ENCODE measurements around the gene DCST2.
A peak's percentile ranks its signal among the peaks of the same experiment; 100 is the strongest.

DCST2 gene

GRCh38 chr1:155051777-155052398 is 18.3 kb upstream of the DCST2 start:
- Histone ChIP-seq H3K4me1 (ENCODE audit: control insufficient read depth, insufficient read depth, low read length) (peaks cover 4% of the 10 kb centered on the region), H3K27ac (ENCODE audit: low read depth, low read length) (peak overlapping the region; percentile 85), H3K36me3 (ENCODE audit: control insufficient read depth, insufficient read depth, low read length) (peaks cover 8% of the 10 kb centered on the region), H3K27me3 (ENCODE audit: control insufficient read depth, insufficient read depth, low read length) (no peaks in the 10 kb centered on the region), H3K9ac (ENCODE audit: low read length) (peak overlapping the region; percentile 54), H3K4me3 (ENCODE audit: low read length) (peak overlapping the region; percentile 77)

DNA sequence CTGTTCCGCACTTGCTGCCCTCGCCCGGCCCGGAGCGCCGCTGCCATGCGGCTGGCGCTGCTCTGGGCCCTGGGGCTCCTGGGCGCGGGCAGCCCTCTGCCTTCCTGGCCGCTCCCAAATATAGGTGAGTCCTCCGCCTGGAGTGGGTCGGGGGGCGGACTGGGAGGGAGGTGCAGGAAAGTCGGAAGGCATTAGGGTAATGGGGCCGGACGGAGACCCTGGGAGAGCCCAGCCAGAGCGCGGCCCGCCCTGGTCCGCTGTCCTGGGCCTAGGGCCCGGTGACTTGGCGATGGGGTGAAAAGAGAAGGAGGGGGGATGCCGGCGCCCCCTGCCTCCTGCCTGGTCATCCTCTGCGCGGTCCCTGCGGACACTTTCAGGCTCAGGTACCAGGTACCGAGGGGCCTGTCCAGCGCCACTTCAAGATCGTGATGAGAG is 17.8 kb upstream of the DCST2 start:
- H3K27me3 ChIP-seq (ENCODE audit: control insufficient read depth, insufficient read depth, low read length) = no peaks in the 10 kb centered on the region
- peaks cover 3% of the 10 kb centered on the region for H3K36me3 ChIP-seq (ENCODE audit: control insufficient read depth, insufficient read depth, low read length)
- H3K27ac ChIP-seq (ENCODE audit: low read depth, low read length) = peak overlapping the region; percentile 85
- peaks cover 4% of the 10 kb centered on the region for H3K4me1 ChIP-seq (ENCODE audit: control insufficient read depth, insufficient read depth, low read length)
- peak overlapping the region; percentile 54 for H3K9ac ChIP-seq (ENCODE audit: low read length)
- peak overlapping the region; percentile 77 for H3K4me3 ChIP-seq (ENCODE audit: low read length)

DNA sequence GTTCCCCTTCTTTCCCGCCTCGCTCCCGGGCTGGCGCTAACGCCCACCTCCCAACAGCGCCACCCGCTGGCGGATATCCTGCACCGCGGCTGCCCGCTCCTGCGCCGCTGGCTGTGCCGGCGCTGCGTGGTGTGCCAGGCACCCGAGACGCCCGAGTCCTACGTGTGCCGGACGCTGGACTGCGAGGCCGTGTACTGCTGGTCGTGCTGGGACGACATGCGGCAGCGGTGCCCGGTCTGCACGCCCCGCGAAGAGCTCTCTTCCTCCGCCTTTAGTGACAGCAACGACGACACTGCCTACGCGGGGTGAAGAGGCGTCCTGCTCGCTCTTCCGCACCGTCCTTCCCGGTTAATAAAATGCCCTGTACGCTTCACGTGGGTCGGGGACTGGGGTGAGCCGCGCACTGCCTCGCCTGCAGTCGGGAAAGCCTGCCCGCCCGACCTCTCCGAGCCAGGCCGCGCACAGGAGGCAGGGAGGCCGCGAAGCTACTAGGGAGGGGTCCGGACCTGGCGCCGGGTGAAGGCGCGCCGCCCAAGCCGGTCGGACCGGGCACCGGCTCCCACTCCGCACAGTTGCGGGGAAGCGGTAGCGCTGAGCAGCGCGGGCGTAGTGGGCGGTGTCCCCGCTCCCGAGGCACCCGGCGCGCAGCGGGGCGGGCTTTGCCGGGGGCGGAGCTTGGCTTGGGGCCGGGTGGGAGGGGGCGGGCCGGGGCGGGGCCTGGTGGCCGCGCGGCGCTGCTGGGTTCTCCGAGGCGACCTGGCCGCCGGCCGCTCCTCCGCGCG is 17.2 kb upstream of the DCST2 start, which contains the start of gene ADAM15:
ADAM15 (plus strand) TSS at position 757 of the 782 bp plus-strand sequence. CDS start 71 bp downstream, outside the sequence.
- Histone ChIP-seq H3K9ac (ENCODE audit: low read length) (peak within 1 kb of the TSS; percentile 54), H3K27me3 (ENCODE audit: control insufficient read depth, insufficient read depth, low read length) (no peaks in the 10 kb centered on the region), H3K36me3 (ENCODE audit: control insufficient read depth, insufficient read depth, low read length) (peaks cover 3% of the 10 kb centered on the region), H3K27ac (ENCODE audit: low read depth, low read length) (peak within 1 kb of the TSS; percentile 85), H3K4me1 (ENCODE audit: control insufficient read depth, insufficient read depth, low read length) (peaks cover 4% of the 10 kb centered on the region), H3K4me3 (ENCODE audit: low read length) (peak within 1 kb of the TSS; percentile 89)

- peak overlapping the region; percentile 81 for H3K27ac ChIP-seq (ENCODE audit: low read depth, low read length)
- no peak overlapping the region for H3K9ac ChIP-seq (ENCODE audit: low read length)
- H3K36me3 ChIP-seq (ENCODE audit: control insufficient read depth, insufficient read depth, low read length) = peaks cover 3% of the 10 kb centered on the region
- H3K4me1 ChIP-seq (ENCODE audit: control insufficient read depth, insufficient read depth, low read length) = peaks cover 4% of the 10 kb centered on the region
- H3K27me3 ChIP-seq (ENCODE audit: control insufficient read depth, insufficient read depth, low read length) = no peaks in the 10 kb centered on the region
- H3K4me3 ChIP-seq (ENCODE audit: low read length) = peak overlapping the region; percentile 89
These were observed 16.3 kb upstream of the DCST2 start for GRCh38 chr1:155049651-155050559.

- Histone ChIP-seq H3K9ac (ENCODE audit: low read length) (no peak overlapping the region), H3K4me1 (ENCODE audit: control insufficient read depth, insufficient read depth, low read length) (peaks cover 4% of the 10 kb centered on the region), H3K36me3 (ENCODE audit: control insufficient read depth, insufficient read depth, low read length) (no peaks in the 10 kb centered on the region), H3K27me3 (ENCODE audit: control insufficient read depth, insufficient read depth, low read length) (no peaks in the 10 kb centered on the region), H3K4me3 (ENCODE audit: low read length) (no peak overlapping the region), H3K27ac (ENCODE audit: low read depth, low read length) (no peak overlapping the region)
These were observed 15.1 kb upstream of the DCST2 start for GRCh38 chr1:155048449-155049334.

DNA sequence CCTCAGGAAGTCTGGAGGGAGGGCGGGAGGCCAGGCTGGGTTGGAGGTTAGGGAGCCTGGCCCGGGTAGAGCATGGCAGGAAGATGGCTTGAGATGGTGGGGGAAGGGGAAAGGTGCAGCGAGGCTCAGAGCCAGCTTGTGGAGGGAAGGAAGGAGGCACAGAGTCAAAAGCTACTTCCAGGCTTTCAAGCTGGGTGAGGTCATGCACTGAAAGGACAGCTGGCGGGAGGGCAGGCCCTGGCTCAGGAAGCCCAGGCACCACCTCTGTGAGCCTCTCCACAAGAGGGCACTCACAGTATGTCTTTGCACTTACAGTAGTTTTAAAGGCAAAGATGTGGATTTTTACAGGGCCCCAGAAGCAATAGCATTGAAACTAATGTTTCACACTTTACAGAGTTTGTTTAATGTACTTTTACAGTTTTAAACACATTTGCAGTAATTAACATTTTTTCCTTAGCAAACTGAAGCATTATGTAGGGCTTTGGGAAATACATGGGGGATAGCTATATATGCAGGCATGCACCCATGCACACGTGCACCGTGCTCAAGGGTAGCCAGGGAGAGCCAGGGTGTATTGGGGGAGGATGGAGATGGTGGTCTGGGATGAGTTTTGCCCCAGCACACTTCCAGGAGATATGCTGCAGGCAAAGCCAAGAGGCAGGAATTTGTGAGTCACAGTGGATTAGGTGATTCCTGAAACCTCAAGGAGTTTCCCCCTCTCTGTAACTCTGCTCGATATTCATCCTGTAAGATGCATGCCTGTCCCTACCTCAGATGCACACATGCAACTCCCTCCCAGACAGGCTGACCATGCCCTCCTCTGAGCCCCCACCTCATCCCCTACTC is 11.5 kb upstream of the DCST2 start:
- peaks cover 4% of the 10 kb centered on the region for H3K4me1 ChIP-seq (ENCODE audit: control insufficient read depth, insufficient read depth, low read length)
- no peak overlapping the region for H3K4me3 ChIP-seq (ENCODE audit: low read length)
- no peaks in the 10 kb centered on the region for H3K36me3 ChIP-seq (ENCODE audit: control insufficient read depth, insufficient read depth, low read length)
- H3K9ac ChIP-seq (ENCODE audit: low read length) = no peak overlapping the region
- no peaks in the 10 kb centered on the region for H3K27me3 ChIP-seq (ENCODE audit: control insufficient read depth, insufficient read depth, low read length)
- H3K27ac ChIP-seq (ENCODE audit: low read depth, low read length) = no peak overlapping the region

GRCh38 chr1:155044365-155044764 is 10.8 kb upstream of the DCST2 start:
- no peaks in the 10 kb centered on the region for H3K4me1 ChIP-seq (ENCODE audit: control insufficient read depth, insufficient read depth, low read length)
- H3K4me3 ChIP-seq (ENCODE audit: low read length) = no peak overlapping the region
- no peaks in the 10 kb centered on the region for H3K27me3 ChIP-seq (ENCODE audit: control insufficient read depth, insufficient read depth, low read length)
- H3K9ac ChIP-seq (ENCODE audit: low read length) = no peak overlapping the region
- no peaks in the 10 kb centered on the region for H3K36me3 ChIP-seq (ENCODE audit: control insufficient read depth, insufficient read depth, low read length)
- H3K27ac ChIP-seq (ENCODE audit: low read depth, low read length) = no peak overlapping the region

- Histone ChIP-seq H3K4me3 (ENCODE audit: low read length) (no peak overlapping the region), H3K27ac (ENCODE audit: low read depth, low read length) (no peak overlapping the region), H3K9ac (ENCODE audit: low read length) (no peak overlapping the region), H3K27me3 (ENCODE audit: control insufficient read depth, insufficient read depth, low read length) (no peaks in the 10 kb centered on the region), H3K36me3 (ENCODE audit: control insufficient read depth, insufficient read depth, low read length) (no peaks in the 10 kb centered on the region), H3K4me1 (ENCODE audit: control insufficient read depth, insufficient read depth, low read length) (no peaks in the 10 kb centered on the region)
These were observed 10.2 kb upstream of the DCST2 start for GRCh38 chr1:155043793-155044192.

GRCh38 chr1:155043301-155043702 is 9.7 kb upstream of the DCST2 start:
- Histone ChIP-seq H3K9ac (ENCODE audit: low read length) (no peak overlapping the region), H3K27ac (ENCODE audit: low read depth, low read length) (no peak overlapping the region), H3K36me3 (ENCODE audit: control insufficient read depth, insufficient read depth, low read length) (no peaks in the 10 kb centered on the region), H3K27me3 (ENCODE audit: control insufficient read depth, insufficient read depth, low read length) (no peaks in the 10 kb centered on the region), H3K4me3 (ENCODE audit: low read length) (no peak overlapping the region), H3K4me1 (ENCODE audit: control insufficient read depth, insufficient read depth, low read length) (no peaks in the 10 kb centered on the region)

DNA sequence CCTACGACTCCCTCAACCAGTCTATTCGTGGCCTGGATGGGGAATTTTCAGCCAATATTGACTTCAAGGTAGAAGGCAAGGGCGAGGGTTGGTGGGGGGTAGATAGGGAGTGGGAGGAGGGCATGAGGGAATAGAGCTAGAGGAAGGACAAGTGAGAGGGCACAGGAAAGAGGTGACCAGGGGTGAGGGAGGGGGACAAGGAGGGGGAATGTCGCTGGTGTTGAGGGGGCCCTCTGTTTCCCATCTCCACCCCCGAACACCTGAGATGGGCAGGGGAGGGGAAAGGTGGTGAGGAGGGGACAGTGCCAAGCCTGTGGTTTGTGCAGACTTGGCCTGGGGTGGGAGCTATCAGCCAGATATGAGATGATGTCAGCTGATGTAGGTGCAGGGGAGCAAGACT is 9.2 kb upstream of the DCST2 start:
- Histone ChIP-seq H3K27me3 (ENCODE audit: control insufficient read depth, insufficient read depth, low read length) (no peaks in the 10 kb centered on the region), H3K4me3 (ENCODE audit: low read length) (no peak overlapping the region), H3K4me1 (ENCODE audit: control insufficient read depth, insufficient read depth, low read length) (no peaks in the 10 kb centered on the region), H3K36me3 (ENCODE audit: control insufficient read depth, insufficient read depth, low read length) (no peaks in the 10 kb centered on the region), H3K27ac (ENCODE audit: low read depth, low read length) (no peak overlapping the region), H3K9ac (ENCODE audit: low read length) (no peak overlapping the region)
